ENCODE data around the gene KIF4A. TPM values are rescaled to one million over a fixed set of nuclear protein-coding genes. Genes with fewer than 3 reads are reported as not detected.

KIF4A gene
- total and polyA plus RNA-seq, 2 of the 4 experiments (the other 2 are of a cell fraction), result 10.0 to 19.0 TPM

DNA sequence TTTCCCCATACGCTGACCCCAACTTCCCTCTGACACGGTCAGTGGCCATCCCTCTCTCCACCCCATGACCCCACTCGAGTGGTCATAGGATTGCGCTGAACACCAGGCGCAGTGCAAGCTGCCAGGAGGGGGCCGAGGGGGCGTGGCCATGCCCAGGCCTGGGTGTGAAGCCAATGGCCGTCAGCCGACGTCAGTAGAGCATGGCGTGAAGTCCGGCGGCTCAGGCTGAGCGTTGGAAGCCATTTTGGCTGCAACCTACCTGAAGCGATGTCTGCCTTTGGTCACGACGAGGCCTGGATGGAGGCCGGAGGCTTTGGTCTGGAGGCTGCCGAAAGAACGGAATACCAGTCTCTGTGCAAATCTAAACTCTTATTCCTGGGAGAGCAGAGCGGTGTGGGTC lies 8.0 kb upstream of the KIF4A start, which contains the start of gene RAB41:
Gene RAB41, plus strand, starts transcription at position 222 of the 400 bp plus-strand sequence. Its CDS starts 46 bp downstream, at position 268.
- no peak within 1 kb of the TSS for H2AK5ac ChIP-seq (ENCODE audit: low read depth, low read length)
- H2AK9ac ChIP-seq (replicated peaks; ENCODE audit: low read depth, low read length, poor library complexity), result no peak within 1 kb of the TSS
- no peaks in the 10 kb centered on the region for H4K20me1 ChIP-seq (ENCODE audit: insufficient read depth, low read length)
- H3K36me3 ChIP-seq (ENCODE audit: control insufficient read depth, insufficient read depth, low read length), result no peaks in the 10 kb centered on the region; the same call in 1 of the 2 replicates
- no peak within 1 kb of the TSS for H3K56ac ChIP-seq (ENCODE audit: extremely low read depth, insufficient read depth, low read length)
- in situ Hi-C loops (cut with MboI; ENCODE audit: low sequenced_read_pairs) (no loop called here), intact Hi-C loops (cut with micrococcal nuclease) (no loop called here), dilution Hi-C loops (cut with HindIII; ENCODE audit: low sequenced_read_pairs, unreplicated experiment) (no loop called here)
- BruUV-seq (replicated peaks), result no TSS peak
- no peak for ATAC-seq (ENCODE audit: low read depth)
- H3K14ac ChIP-seq (replicated peaks; ENCODE audit: low read depth, low read length), result no peak within 1 kb of the TSS
- H3K27ac ChIP-seq (ENCODE audit: insufficient read depth, low read length), result no peak within 1 kb of the TSS
- POLR2A ChIA-PET (ENCODE audit: unreplicated experiment), result no interaction called here
- no peak within 1 kb of the TSS for H4K5ac ChIP-seq (ENCODE audit: low read depth, low read length)
- no peak within 1 kb of the TSS for H3K23ac ChIP-seq (ENCODE audit: low read depth, low read length)
- no peak within 1 kb of the TSS for H2BK120ac ChIP-seq (ENCODE audit: low read depth, low read length)
- CTCF ChIA-PET, result no interaction called here
- H3K4ac ChIP-seq (ENCODE audit: low read depth, low read length), result no peak within 1 kb of the TSS
- no peak within 1 kb of the TSS for H2BK20ac ChIP-seq (ENCODE audit: low read depth, low read length)
- H4K91ac ChIP-seq (ENCODE audit: insufficient read depth, low read depth, low read length), result no peak within 1 kb of the TSS
- DNase-seq, result no peak
- H2AFZ ChIP-seq (replicated peaks; ENCODE audit: low read length, poor library complexity), result no peak within 1 kb of the TSS
- H3K4me1 ChIP-seq (ENCODE audit: control insufficient read depth, insufficient read depth, low read length), result no peaks in the 10 kb centered on the region
- no peak within 1 kb of the TSS for H4K8ac ChIP-seq (ENCODE audit: low read depth in 2 of 2, low read length in 2 of 2)
- no peak within 1 kb of the TSS for H2BK5ac ChIP-seq (ENCODE audit: low read depth, low read length, poor library complexity, severe bottlenecking)
- H3K27me3 ChIP-seq (ENCODE audit: control insufficient read depth, insufficient read depth, low read length), result no peaks in the 10 kb centered on the region; the same call in 1 of the 2 replicates
- no peak within 1 kb of the TSS for H3K9ac ChIP-seq (ENCODE audit: low read depth, low read length)
- H3K9me1 ChIP-seq (ENCODE audit: insufficient read depth, low read length), result no peaks in the 10 kb centered on the region
- H3K79me1 ChIP-seq (ENCODE audit: low read depth in 1 of 2, low read length in 2 of 2), result no peaks in the 10 kb centered on the region
- no peak within 1 kb of the TSS for H2BK15ac ChIP-seq (ENCODE audit: low read depth, low read length)
- H3K4me2 ChIP-seq (ENCODE audit: low read depth, low read length), result no peak within 1 kb of the TSS
- TF ChIP-seq RFX5 (IDR thresholded peaks at IDR 0.05; ENCODE audit: low read depth, low read length), result no peak
- TF ChIP-seq, protein P1, sequence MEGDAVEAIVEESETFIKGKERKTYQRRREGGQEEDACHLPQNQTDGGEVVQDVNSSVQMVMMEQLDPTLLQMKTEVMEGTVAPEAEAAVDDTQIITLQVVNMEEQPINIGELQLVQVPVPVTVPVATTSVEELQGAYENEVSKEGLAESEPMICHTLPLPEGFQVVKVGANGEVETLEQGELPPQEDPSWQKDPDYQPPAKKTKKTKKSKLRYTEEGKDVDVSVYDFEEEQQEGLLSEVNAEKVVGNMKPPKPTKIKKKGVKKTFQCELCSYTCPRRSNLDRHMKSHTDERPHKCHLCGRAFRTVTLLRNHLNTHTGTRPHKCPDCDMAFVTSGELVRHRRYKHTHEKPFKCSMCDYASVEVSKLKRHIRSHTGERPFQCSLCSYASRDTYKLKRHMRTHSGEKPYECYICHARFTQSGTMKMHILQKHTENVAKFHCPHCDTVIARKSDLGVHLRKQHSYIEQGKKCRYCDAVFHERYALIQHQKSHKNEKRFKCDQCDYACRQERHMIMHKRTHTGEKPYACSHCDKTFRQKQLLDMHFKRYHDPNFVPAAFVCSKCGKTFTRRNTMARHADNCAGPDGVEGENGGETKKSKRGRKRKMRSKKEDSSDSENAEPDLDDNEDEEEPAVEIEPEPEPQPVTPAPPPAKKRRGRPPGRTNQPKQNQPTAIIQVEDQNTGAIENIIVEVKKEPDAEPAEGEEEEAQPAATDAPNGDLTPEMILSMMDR (conservative IDR thresholded peaks at IDR 0.05; ENCODE audit: low read depth, low read length), result no peak
- TF ChIP-seq RAD21 (IDR thresholded peaks at IDR 0.05; ENCODE audit: low read length), result no peak
- TF ChIP-seq SMC3 (IDR thresholded peaks at IDR 0.05; ENCODE audit: low read depth, low read length), result no peak
- TF ChIP-seq, protein P2, sequence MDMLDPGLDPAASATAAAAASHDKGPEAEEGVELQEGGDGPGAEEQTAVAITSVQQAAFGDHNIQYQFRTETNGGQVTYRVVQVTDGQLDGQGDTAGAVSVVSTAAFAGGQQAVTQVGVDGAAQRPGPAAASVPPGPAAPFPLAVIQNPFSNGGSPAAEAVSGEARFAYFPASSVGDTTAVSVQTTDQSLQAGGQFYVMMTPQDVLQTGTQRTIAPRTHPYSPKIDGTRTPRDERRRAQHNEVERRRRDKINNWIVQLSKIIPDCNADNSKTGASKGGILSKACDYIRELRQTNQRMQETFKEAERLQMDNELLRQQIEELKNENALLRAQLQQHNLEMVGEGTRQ (IDR thresholded peaks at IDR 0.05; ENCODE audit: low read depth, low read length), result no peak
- TF ChIP-seq NFE2L2 (IDR thresholded peaks at IDR 0.05; ENCODE audit: low read depth, low read length), result no peak
- TF ChIP-seq CHD1 (IDR thresholded peaks at IDR 0.05; ENCODE audit: low read depth, low read length), result no peak
- no peak for TF ChIP-seq RCOR1 (IDR thresholded peaks at IDR 0.05; ENCODE audit: insufficient replicate concordance, low read length)
- TF ChIP-seq POLR2A (IDR thresholded peaks at IDR 0.05; ENCODE audit: low read depth, low read length), result no peak
- TF ChIP-seq, protein P3, sequence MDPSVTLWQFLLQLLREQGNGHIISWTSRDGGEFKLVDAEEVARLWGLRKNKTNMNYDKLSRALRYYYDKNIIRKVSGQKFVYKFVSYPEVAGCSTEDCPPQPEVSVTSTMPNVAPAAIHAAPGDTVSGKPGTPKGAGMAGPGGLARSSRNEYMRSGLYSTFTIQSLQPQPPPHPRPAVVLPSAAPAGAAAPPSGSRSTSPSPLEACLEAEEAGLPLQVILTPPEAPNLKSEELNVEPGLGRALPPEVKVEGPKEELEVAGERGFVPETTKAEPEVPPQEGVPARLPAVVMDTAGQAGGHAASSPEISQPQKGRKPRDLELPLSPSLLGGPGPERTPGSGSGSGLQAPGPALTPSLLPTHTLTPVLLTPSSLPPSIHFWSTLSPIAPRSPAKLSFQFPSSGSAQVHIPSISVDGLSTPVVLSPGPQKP (IDR thresholded peaks at IDR 0.05; ENCODE audit: borderline replicate concordance, low read depth, low read length), result no peak
- no peak within 1 kb of the TSS for H3K4me3 ChIP-seq (ENCODE audit: insufficient read depth, low read depth, low read length)
- no peak within 1 kb of the TSS for H3K18ac ChIP-seq (ENCODE audit: low read depth, low read length)
- H3K9me3 ChIP-seq (ENCODE audit: control insufficient read depth, insufficient read depth, low read length), result no peaks in the 10 kb centered on the region; the same call in 1 of the 2 replicates
- 94% methylated on average over 13 of the region's 21 CpGs; no CpG with 5 or more reads in 1 of the 2 experiments for WGBS, 2 experiments (ENCODE audit: extremely low coverage in 2 of 2, insufficient read length in 1 of 2)
